HG03354 (cell line): ENCODE results near the gene ARHGEF6.

Experiments
- ATAC-seq: cut with Tn5 transposase; IDR thresholded peaks from one replicate; pipeline ENCODE4 v1.9.1; 2021; ENCODE audit warnings: mild to moderate bottlenecking; ENCODE audit not compliant: unreplicated experiment, poor library complexity, severe bottlenecking

Gene ARHGEF6

DNA sequence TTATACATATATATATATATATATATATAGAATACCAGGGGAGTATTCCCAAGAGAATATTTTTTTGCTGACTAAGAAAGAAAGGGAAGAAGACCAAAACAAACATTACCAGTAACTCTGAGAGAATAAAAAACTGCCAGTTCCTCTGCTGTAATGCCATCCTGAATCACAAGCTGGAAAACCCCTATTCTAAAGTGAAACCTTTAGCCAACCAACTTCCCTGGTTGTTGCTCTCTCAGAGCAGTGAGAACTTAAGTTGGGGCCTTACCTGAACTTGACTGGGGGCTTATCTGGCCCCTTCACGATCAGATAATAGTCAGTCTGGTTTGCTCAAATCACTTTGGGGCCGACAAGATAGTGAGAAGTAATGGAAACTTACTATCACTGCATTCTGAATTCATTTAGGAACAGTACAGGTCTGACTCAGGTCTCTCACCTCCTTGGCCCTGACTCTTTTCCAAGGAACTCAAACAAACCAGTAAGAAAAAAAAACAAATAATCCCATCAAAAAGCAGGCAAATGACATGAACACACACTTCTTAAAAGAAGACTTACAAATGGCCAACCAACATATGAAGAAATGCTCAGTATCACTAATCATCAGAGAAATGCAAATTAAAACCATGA, 70.3 kb downstream of the ARHGEF6 start:
- peak; percentile 39 for ATAC-seq

DNA sequence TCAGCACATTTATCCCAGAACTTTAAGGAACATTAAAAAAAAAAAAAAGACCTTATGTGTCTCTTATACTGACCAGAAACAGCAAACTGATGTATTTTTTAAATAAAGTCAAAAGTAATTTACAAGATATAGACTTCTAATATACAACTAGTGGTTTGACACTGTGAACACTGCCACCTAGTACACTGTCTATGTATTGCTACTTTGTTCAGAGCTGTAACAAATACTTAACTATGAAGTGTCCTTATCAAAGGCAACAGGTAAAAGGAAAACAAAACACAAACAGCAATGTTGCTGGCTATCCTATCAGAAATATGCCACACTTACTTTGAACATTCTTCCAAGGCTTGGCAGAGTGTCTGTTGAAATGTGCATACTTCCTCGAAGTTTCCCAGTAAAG, 72.4 kb downstream of the ARHGEF6 start:
- no peak for ATAC-seq

DNA sequence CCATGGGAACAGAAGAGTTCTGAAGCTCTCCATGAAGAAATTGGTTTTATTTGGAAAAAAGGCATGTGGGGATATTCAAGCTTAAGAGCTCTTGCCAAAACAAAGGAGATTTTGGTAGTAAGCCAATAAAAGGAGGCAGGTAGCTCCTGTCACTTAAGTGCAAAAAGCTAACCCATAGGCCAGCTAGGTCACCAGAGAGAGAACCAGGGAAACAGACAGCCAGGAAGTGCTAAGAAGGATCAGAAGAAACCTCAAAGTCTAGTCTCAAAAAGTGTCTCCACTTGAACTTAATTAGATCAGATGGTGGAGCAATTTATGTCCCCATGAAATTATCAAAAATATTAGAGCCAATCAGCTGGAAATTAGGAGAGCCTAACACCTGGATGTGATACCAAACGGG, 83.6 kb downstream of the ARHGEF6 start:
- no peak for ATAC-seq

DNA sequence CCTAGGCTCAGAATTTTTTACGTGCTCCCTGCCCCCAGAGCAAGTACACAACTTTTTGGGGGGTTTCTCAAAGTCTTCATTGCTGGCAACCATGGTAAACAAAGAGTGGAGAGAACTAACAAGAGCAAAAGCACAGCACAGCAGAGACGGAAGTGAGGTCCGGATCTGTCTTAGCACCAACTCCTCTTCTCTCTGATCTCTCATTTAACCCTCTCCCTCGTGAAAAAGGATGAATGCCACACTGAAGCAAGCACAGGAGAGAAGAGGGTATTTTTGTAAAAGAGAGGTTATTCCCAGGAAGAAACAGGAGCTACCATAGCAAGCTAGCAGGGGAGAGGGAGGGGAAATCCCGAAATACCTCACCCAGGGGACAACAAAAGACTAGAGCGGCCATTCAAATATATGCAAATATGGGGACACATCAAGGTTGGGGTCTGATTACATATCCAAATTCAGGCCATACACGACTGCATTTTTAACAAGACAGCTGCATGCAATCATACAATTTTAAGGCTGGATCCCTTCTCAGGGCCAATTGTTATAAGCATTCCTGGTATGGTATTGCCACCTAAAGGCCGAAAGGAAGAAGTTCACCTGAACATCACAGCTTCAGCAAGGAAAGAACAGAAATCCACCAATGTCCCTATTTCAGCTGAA, 86.2 kb downstream of the ARHGEF6 start:
- ATAC-seq, result peak; percentile 85

DNA sequence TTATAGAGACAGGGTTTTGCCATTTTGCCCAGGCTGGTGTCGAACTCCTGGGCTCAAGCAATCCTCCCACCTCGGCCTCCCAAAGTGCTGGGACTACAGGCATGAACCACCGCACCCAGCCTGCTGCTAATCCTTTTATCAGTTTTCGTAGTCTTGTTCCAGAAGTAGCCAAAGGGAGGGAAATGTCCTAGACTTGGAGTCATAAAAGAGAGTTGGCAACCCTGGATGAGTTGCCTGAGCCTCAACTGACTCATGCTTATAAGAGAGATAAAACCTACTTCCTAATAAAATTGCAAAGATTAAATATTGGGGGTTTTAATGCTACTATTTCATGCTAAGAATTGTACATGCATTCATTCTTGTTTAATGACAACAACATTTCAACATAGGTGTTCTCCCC, 88.5 kb downstream of the ARHGEF6 start:
- ATAC-seq, result no peak

DNA sequence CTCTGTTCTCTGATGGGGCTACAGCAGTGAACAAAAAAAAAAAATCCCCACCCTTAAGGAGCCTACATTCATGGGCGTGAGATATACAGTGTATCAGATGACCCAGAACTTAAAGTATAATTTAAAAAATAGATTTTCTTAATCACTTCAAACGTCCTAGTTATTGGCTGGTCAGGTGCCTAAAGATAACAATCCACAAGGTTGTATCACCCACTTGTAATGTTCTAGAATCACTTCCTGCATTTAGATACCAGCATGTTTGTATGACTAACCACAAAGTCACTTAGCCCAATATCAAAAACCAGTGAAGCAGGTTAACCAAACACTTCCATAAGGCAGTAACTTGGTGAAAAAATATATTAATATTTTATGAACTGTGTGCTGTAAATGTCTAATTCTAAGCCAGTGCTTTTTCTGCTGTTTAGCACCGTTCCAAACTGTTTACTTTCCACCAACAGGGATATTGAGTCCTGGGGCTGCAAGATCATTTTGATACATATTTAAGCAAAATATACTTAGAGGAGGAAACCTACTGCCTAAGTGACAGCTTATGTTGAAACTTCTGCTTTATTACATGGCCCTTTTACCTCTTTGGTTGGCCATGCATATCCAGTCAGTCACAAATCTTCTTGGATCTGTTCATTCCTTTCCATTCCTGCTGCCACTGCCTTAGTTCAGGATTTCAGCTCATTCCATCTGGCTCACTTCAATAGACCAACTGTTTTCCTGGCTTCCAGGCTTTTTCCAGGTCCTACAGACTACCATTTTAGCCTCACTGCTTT, 89.5 kb downstream of the ARHGEF6 start:
- no peak for ATAC-seq

DNA sequence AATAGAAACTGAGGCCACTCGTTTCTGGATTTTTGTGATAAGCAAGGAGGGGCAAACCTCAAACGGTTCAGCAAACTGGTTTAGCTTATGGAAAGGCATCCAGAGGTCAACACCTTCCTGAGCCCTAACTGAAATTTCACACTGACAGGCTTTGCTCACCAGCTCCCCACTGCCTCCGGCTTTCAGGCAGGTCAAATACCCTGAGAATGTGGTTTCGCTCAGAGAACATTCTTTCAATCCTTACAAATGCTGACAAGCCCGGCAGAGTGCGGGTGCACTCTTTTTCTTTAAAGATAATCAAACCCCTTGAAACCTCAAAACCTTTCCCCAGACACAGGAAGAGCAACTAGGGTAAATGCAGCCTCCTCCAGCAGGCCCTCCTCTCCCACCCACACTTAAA, 91.3 kb downstream of the ARHGEF6 start:
- ATAC-seq, result no peak

DNA sequence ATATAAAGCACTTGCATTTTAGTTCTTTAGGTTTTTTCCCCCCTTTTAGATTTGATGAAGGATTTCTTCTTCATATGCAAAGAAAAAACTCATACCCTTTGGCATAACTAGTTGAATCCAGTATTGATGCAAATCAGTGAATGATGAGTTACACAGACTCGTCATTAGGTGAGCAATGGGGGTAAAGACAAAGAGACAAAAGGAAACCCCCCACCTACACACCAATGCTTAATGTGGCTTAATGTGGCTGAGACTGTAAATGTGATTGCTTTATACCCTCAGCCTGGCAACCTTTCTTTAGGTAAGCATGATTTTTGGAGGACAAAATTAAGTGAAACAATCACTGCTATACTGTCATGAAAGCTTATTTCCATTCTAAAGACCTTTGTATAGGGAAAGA, 93.3 kb downstream of the ARHGEF6 start:
- no peak for ATAC-seq

DNA sequence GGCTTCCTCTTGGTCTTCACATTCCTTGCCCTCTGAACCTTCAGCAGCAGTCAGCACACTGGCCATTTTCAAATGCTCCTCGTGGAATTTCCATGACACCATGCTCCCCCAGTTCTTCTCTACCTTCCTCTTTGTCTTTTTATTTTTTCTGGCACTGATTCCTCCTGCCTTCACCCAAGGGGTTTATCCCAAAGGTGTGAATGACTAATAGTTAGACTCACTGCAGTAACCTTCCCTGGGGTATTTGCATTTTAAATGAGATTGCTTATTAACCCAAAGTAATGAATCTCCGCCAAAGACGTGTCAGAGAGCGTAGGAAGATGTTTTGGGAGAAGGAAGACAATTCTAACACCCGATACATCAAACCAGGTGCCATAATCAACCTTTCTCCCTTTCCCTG, 96.6 kb downstream of the ARHGEF6 start:
- ATAC-seq, result no peak

DNA sequence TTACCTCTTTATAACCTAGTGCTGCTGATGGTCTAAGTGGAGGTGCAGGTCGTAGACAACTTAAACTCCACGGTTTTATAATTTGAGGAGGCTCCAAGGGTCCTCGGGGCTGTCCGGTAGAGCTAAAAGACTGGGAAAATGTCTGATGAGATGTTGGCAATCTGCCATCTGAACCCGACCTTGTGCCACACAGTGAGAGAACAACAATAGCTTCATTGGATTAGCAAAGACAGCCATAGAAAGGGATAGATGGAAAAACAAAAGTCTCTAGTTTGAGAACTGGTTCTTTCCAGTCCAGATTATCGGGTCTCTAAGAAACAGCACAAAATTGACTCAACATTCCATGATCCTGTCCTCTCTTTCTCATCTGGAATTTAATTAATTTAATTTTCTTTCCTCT, 101.2 kb downstream of the ARHGEF6 start:
- ATAC-seq, result no peak

DNA sequence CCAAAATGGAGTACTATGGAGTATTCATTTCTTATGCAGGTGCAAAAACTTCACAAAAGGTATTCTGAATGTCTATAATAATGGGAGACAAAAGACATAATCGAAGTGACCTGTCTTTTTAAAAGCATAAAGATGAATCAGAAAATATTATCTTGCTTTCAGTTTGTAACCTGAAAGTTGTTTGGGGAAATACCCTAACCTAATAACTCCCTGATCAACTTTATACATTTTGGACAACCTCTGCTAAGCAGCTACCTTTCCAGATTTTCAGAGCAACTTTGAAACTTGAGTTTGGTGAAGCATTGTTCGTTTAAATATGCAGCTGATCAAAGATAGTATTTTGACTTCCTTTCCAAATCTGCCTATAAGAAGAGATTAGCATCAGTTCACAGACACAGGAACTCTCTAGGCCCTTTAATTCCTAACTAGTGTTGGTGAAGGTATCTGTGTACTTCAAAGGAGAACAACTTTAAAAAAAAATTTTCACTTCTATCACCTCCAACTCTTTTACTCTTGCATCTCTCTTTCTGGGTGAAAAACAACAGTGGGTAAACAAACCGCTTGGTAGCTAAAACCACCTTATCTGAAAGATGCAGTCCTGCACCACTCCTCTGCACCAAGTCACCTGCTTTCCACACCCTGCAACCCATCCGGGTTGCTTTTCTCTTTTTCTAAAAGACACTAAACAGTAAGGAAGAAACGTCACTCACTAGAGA, 106.3 kb downstream of the ARHGEF6 start:
- peak; percentile 34 for ATAC-seq

DNA sequence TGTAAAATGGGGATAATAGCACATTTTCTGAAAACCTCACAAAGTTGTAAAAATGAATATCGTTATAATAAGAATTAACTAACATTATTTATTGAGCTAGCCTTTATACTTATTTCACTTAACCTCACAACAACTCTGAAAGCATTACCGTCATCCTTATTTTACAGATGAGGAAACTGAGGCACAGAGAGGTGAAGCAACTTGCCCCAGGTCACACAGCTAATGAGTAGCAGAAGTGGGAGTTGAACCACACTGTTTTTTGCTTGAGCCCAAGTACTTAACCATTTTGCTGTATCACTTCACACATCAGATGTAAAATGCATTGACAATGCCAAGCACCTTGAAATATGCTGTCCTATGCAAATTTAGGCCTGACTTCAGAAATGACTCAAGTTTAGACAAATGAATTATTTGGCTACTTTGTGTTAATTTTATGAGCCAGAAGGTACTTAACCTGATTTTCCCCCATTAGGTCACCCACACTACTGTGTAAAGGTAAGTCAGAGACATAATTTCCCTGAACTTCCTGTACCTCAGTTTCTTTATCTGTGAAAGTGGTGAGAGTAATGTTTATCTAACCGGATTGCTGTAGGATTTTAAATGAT, 109.6 kb downstream of the ARHGEF6 start:
- peak; percentile 33 for ATAC-seq

DNA sequence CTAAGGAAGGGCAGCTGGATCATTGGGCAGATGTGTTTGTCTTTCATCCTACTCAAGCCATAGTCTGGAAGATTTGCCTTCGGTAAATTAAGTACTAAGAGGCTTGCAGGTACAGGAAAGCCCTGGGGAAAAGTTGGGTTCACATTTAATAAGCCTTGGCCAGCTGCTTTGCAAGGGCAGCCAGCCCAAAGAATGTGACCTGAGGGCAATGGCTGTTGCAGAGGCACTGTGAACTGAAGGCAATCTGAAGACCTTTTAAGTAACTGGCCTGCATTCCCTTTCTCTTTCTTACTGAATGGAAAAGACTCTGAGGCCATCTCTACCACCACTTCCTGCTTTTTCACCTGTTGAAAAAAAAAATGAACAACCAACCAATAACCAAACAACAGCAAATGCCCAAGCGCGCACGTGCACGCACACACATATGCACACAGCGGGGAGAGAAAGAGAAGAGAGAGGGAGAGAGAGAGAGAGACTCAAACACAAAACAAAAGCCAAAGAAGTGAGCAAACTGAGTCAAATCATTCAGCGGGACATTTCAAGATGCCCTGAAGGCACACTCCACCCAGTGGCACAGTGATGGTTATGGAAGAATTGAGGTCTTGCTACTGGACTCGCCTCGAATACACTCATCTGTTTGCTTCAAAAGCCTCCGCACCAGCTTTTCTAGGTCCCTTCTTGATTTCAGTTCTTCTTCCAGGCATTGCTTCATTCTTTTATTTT, 113.1 kb downstream of the ARHGEF6 start:
- ATAC-seq, result no peak

DNA sequence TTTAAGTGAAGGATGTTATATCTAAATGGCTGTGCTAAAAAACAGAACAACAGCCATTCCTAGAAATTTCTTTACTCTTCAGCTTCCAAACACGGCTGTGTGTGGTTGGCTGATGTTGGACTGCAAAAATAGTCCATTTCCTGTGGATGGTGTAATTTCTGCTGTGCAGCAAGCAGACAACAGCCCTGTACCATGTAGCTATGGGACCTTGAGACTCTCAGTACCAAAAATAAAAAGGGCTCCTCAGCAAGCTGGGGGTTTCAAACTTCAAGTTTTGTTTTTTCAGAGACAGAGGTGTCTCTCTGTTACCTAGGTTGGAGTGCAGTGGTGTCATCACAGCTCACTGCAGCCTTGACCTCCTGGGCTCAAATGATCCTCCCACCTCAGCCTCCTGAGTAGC, 114.6 kb downstream of the ARHGEF6 start:
- peak; percentile 41 for ATAC-seq

DNA sequence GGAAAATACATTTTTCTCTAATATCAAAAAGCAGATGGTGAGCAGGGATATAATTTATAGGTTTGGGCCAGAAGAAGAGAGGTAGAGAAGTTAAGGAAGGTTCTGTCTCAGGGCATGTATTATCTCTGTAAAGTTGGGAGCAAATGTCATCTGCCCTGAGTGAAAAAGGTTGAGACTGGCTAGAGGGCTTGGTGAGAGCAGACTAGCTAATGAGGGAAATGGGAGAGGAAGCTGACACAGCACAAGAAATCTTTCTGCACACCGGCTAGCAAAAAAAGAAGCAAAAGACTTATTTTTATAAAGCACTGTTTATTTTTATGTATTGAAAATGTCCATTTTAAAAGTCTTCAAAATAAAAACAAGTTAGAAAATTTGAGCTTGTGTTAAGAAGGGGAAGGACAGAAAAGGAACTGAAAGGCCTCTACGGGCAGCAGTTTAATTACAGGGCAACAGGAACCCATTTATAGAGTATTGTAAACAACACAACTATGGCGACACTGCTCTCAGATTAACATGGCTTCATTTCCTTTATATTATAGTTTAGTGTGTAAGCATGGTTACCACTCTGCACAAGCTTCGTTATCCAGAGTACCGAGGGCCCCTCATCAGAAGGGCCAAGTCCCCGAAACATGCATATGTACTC, 115.4 kb downstream of the ARHGEF6 start:
- peak; percentile 69 for ATAC-seq

DNA sequence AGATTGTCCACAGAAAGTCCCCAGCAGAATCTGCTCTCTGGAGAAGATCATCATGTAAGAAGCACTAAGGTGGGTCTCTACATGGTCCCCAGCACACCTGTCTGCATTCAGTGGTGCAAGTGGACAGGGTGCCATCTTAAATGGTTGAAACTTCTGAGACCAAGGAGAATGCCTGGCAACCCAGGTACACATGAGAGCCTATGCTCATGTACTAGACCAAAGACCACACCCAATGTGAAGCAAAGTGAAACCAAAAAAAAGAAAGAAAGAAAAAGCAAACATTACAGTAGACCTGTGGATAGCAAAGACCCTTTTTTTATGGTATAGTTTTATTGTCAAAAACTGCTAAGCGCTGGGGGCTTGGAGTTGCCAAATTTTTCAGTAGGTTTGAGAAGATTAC, 117.8 kb downstream of the ARHGEF6 start:
- ATAC-seq, result no peak

DNA sequence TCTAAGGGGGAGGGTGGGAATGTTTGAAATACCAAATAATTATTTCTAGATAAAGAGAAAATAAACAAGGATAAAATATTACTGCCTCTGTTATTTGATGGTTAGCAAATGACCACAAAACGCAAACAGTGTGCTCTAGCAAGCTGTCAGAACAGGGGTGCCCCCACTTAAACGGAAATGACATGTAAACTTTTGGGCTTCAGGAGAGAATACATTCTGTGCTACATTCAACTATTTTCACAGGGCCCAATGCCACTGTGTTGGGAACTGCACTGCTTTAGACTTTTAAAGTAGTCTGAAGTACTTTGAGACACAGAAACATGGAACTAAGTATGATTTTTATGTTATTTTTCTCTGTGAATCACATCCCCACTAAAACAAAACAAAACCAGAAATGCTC, 118.6 kb downstream of the ARHGEF6 start:
- ATAC-seq, result no peak

DNA sequence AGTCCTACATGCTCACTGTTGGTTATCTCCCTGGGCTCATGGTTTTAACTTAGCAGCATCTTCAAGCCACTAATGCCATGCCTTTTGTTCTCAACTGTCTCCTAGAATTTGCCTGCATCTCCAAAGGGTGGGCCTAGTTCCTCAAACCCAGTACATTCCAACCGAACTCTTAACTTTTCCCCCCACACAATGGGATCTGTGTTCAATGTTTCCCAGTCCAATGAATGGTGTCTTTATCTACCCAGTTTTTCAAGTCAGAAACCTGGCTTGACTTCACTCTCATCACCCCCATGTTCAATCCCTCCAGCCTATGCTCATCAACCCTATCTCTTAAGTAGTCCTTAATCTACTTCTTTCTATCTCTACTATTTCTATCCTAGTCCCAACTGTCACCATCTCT, 119.8 kb downstream of the ARHGEF6 start:
- no peak for ATAC-seq

DNA sequence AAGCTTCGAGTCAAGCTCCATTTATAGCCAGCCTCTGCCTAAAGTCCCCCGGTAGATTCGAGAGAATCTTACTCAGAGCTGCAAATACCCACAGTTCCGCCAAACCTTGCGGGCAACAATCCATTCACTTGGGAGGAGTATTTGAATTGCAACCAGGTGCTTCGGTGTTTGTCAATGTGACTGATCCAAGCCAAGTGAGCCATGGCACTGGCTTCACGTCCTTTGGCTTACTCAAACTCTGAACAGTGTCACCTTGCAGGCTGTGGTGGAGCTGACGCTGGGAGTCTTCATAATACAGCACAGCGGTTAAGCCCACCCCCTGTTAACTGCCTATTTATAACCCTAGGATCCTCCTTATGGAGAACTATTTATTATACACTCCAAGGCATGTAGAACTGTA, 121.6 kb downstream of the ARHGEF6 start:
- no peak for ATAC-seq
